Endothelial cell of umbilical vein (primary cell): ENCODE results near the gene PIK3R1. TPM values are rescaled to one million over a fixed set of nuclear protein-coding genes. Genes with fewer than 3 reads are reported as not detected.

Source experiments
- BruUV-seq: library from RNA; stranded (reverse); fragments of 400-500 nt; replicated peaks from 2 replicates; lab custom pipeline; 2021; lab: Mats Ljungman, UMichigan
- CTCF ChIA-PET: fragments of 300-600, 350-600 bp; sonication (Branson Sonifier 250); formaldehyde crosslinking; loops from one replicate; lab custom pipeline; 2021; ENCODE audit warnings: antibody characterized with exemption, inconsistent platforms; lab: Charles Lee
- POLR2A ChIA-PET: fragments of 300-600, 350-600 bp; sonication (Branson Sonifier 250); formaldehyde crosslinking; loops from one replicate; lab custom pipeline; 2021; ENCODE audit warnings: antibody characterized with exemption, inconsistent platforms; lab: Charles Lee
- DNase-seq: peaks from one replicate; pipeline ENCODE4 v3.0.0-alpha.2; 2011; ENCODE audit warnings: low read depth, low spot score
- FAIRE-seq: peaks from 2 replicates; lab custom pipeline; 2011; peaks lifted over from hg19 to GRCh38; lab: Jason Lieb, UNC
- H2AFZ ChIP-seq: 2 replicates; pipeline ENCODE4 v1.6.0; 2012; ENCODE audit warnings: low read depth, low read length, control low read depth, inconsistent platforms
- H3K27ac ChIP-seq: 2 replicates; pipeline ENCODE4 v1.5.1; 2011; ENCODE audit warnings: low read depth, mild to moderate bottlenecking, control low read depth, low read length, moderate library complexity; ENCODE audit not compliant: insufficient read depth
- H3K27me3 ChIP-seq, 2 experiments: 2 replicates each; pipeline versions ENCODE4 v1.6.0 to v1.6.1; 2011; ENCODE audit warnings: low read length in 2 of 2, mixed read lengths in 1 of 2; ENCODE audit not compliant: control insufficient read depth in 2 of 2, insufficient read depth in 2 of 2
- H3K36me3 ChIP-seq, 2 experiments: 2 replicates in 1 of 2; 3 replicates in 1 of 2; pipeline ENCODE4 v1.5.1; 2011; ENCODE audit warnings: low read length in 2 of 2, mild to moderate bottlenecking in 1 of 2, moderate library complexity in 1 of 2; ENCODE audit not compliant: control insufficient read depth in 2 of 2, insufficient read depth in 2 of 2; ENCODE audit errors: extremely low read depth in 1 of 2
- H3K4me1 ChIP-seq: 3 replicates; pipeline ENCODE4 v1.5.1; 2011; ENCODE audit warnings: mild to moderate bottlenecking, low read length; ENCODE audit not compliant: control insufficient read depth, insufficient read depth; ENCODE audit errors: extremely low read depth
- H3K4me2 ChIP-seq: 2 replicates; pipeline ENCODE4 v1.6.1; 2011; ENCODE audit warnings: low read length, control low read depth, mixed read lengths; ENCODE audit not compliant: insufficient read depth
- H3K4me3 ChIP-seq, 3 experiments: fragments of 200-600 bp in 1 of 3; sonication (generic), shearing (Covaris generic) in 1 of 3; replicated peaks in 1 of 3; 2 replicates each; pipeline ENCODE4 v1.5.1; 2011 to 2016; ENCODE audit warnings: control low read depth in 3 of 3, low read length in 3 of 3, mild to moderate bottlenecking in 2 of 3, inconsistent platforms in 1 of 3, low read depth in 1 of 3, moderate library complexity in 1 of 3; ENCODE audit not compliant: insufficient read depth in 1 of 3
- H3K79me2 ChIP-seq: 2 replicates; pipeline ENCODE4 v1.6.0; 2012; ENCODE audit warnings: low read length, inconsistent platforms; ENCODE audit not compliant: control insufficient read depth, insufficient read depth
- H3K9ac ChIP-seq: replicated peaks from 2 replicates; pipeline ENCODE3; 2011; ENCODE audit warnings: low read length, control low read depth; ENCODE audit not compliant: insufficient read depth; ENCODE audit errors: extremely low read depth
- H3K9me1 ChIP-seq: replicated peaks from 3 replicates; pipeline ENCODE4 v1.6.0; 2011; ENCODE audit warnings: mild to moderate bottlenecking, low read length; ENCODE audit not compliant: control insufficient read depth, insufficient read depth; ENCODE audit errors: extremely low read depth
- H3K9me3 ChIP-seq: replicated peaks from 2 replicates; pipeline ENCODE4 v1.5.1; 2012; ENCODE audit warnings: low read length, inconsistent platforms; ENCODE audit not compliant: control insufficient read depth, insufficient read depth
- H4K20me1 ChIP-seq: replicated peaks from 2 replicates; pipeline ENCODE3; 2011; ENCODE audit warnings: mild to moderate bottlenecking, low read length; ENCODE audit not compliant: control insufficient read depth, insufficient read depth; ENCODE audit errors: extremely low read depth
- EZH2 ChIP-seq: IDR thresholded peaks from 2 replicates; pipeline ENCODE4 v1.6.1; 2012; ENCODE audit warnings: borderline replicate concordance, low read depth, mild to moderate bottlenecking, moderate library complexity, low read length, inconsistent platforms; ENCODE audit not compliant: severe bottlenecking
- FOS ChIP-seq: IDR thresholded peaks from 2 replicates; pipeline ENCODE4 v1.6.1; 2011; ENCODE audit warnings: mild to moderate bottlenecking, low read length, moderate library complexity, borderline replicate concordance; ENCODE audit not compliant: insufficient read depth
- GATA2 ChIP-seq: IDR thresholded peaks from 2 replicates; pipeline ENCODE4 v1.7.0; 2011; ENCODE audit warnings: low read depth, mild to moderate bottlenecking, moderate library complexity, mixed read lengths, low read length; ENCODE audit not compliant: insufficient read length, insufficient read depth
- JUN ChIP-seq: IDR thresholded peaks from 2 replicates; pipeline ENCODE4 v1.6.1; 2011; ENCODE audit warnings: borderline replicate concordance, low read depth; ENCODE audit not compliant: insufficient read length, insufficient read depth
- MYC ChIP-seq: IDR thresholded peaks from one replicate; pipeline ENCODE4 v1.6.1; 2011; ENCODE audit warnings: mild to moderate bottlenecking, low read depth, low read length
- POLR2A ChIP-seq: IDR thresholded peaks from 2 replicates; pipeline ENCODE4 v1.6.1; 2012; ENCODE audit warnings: low read depth, mild to moderate bottlenecking, control low read depth, low read length
- POLR2AphosphoS5 ChIP-seq: IDR thresholded peaks from 2 replicates; pipeline ENCODE4 v1.6.1; 2012; ENCODE audit warnings: low read depth, mild to moderate bottlenecking, control low read depth, low read length, moderate library complexity; ENCODE audit not compliant: insufficient read depth
- dilution Hi-C: fragments of 300-500 bp; cut with MboI; formaldehyde crosslinking; loops from one replicate; pipeline ENCODE4 v1.15.0; 2019; ENCODE audit warnings: low sequenced_read_pairs; ENCODE audit not compliant: extremely low pct_ligation_motif_present
- intact Hi-C: fragments of 100-400 bp; cut with micrococcal nuclease; formaldehyde crosslinking; loops from one replicate; pipeline ENCODE4 v1.10.0; 2022
- polyA plus RNA-seq, 4 experiments: library from polyadenylated mRNA; depleted of rRNA in 3 of 4; stranded (reverse) in 3 of 4; unstranded in 1 of 4; fragments of >200 nt; gene quantifications; 2 replicates each; pipeline versions ENCODE4 v1.2.1 to v1.2.3, GENCODE V29; 2011 to 2012; ENCODE audit warnings: missing spikeins in 1 of 4
- total RNA-seq: library from RNA; stranded (reverse); gene quantifications from 2 replicates; pipeline ENCODE4 v1.2.3, GENCODE V29; 2021
- TF ChIP-seq, protein P1 (sequence below): IDR thresholded peaks from 2 replicates; pipeline ENCODE4 v1.6.1; 2011; ENCODE audit not compliant: insufficient read depth, insufficient read length
- TF ChIP-seq, protein P2 (sequence below), 2 donors: IDR thresholded peaks; 1 replicate in 1 of 2; 2 replicates in 1 of 2; pipeline ENCODE4 v1.5.1; 2011; ENCODE audit warnings: low read length in 2 of 2, mild to moderate bottlenecking in 2 of 2, moderate library complexity in 2 of 2, control low read depth in 1 of 2, inconsistent platforms in 1 of 2, low read depth in 1 of 2; ENCODE audit not compliant: insufficient read depth in 1 of 2; ENCODE audit errors: extremely low read depth in 1 of 2

The PIK3R1 gene
- total and polyA plus RNA-seq, 2 donors (not counting 3 experiments of a cell fraction or from before 2014, with no cell fraction given): 2.8 to 30.0 TPM

DNA sequence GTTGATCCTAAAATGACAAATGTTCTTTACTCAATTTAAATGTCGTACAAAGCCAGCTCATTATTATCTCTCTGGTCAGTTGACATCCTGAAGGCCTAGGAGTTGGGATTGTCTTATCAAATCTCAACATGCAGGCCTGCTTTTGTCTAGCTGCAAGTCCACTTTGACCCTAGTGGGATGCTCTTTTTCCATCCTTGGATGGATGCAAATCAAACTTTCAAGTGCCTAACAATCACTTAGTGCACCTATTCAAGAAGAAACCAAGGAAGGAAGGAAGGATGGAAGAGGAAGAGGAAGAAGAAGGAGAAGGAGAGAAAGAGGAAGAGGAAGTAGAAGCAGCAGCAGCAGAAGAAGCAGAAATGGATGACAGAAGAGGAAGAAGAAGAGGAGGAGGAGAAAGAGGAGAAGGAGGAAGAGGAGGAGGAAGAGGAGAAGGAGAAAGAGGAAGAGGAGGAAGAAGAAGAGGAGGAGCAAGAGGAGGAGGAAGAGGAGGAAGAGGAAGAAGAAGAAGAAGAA is 109.6 kb downstream of the PIK3R1 start:
- ChIA-PET CTCF (interaction anchor here (0.8 kb wide), 1 partner anchor 39 kb away, joined by 3 read pairs; no protein-coding TSS in a partner anchor), POLR2A (no interaction called here)
- H3K79me2 ChIP-seq: no peaks in the 10 kb centered on the region
- H3K9ac ChIP-seq: no peak overlapping the region
- BruUV-seq: no TSS peak
- no peaks in the 10 kb centered on the region for H3K36me3 ChIP-seq
- TF ChIP-seq POLR2AphosphoS5 (no peak), GATA2 (no peak), FOS (no peak), JUN (no peak), EZH2 (no peak), POLR2A (no peak), MYC (no peak)
- TF ChIP-seq, protein P1, sequence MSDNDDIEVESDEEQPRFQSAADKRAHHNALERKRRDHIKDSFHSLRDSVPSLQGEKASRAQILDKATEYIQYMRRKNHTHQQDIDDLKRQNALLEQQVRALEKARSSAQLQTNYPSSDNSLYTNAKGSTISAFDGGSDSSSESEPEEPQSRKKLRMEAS: no peak
- TF ChIP-seq, protein P2, sequence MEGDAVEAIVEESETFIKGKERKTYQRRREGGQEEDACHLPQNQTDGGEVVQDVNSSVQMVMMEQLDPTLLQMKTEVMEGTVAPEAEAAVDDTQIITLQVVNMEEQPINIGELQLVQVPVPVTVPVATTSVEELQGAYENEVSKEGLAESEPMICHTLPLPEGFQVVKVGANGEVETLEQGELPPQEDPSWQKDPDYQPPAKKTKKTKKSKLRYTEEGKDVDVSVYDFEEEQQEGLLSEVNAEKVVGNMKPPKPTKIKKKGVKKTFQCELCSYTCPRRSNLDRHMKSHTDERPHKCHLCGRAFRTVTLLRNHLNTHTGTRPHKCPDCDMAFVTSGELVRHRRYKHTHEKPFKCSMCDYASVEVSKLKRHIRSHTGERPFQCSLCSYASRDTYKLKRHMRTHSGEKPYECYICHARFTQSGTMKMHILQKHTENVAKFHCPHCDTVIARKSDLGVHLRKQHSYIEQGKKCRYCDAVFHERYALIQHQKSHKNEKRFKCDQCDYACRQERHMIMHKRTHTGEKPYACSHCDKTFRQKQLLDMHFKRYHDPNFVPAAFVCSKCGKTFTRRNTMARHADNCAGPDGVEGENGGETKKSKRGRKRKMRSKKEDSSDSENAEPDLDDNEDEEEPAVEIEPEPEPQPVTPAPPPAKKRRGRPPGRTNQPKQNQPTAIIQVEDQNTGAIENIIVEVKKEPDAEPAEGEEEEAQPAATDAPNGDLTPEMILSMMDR (IDR thresholded peaks at IDR 0.05; ENCODE audit: extremely low read depth in 1 of 2, insufficient read depth in 1 of 2, low read depth in 1 of 2, low read length in 2 of 2): no peak
- dilution Hi-C loops: no loop called here
- FAIRE-seq: no peak
- H3K9me3 ChIP-seq: no peaks in the 10 kb centered on the region
- H3K27ac ChIP-seq: no peak overlapping the region
- H3K9me1 ChIP-seq: no peaks in the 10 kb centered on the region
- no peak overlapping the region for H3K4me2 ChIP-seq
- H4K20me1 ChIP-seq: no peaks in the 10 kb centered on the region
- H3K4me1 ChIP-seq: no peaks in the 10 kb centered on the region
- H3K27me3 ChIP-seq: no peaks in the 10 kb centered on the region
- DNase-seq: no peak
- no peak overlapping the region for H3K4me3 ChIP-seq
- intact Hi-C loops: no loop called here
- no peak overlapping the region for H2AFZ ChIP-seq
